HG02798 (cell line): ENCODE data around the gene PLPPR1.
"Not testable (repeated sequence)": the region's sequence is repeated elsewhere in the genome, so short reads cannot be mapped to it uniquely, and the experiment has no call there.

Source experiments
- ATAC-seq: cut with Tn5 transposase; IDR thresholded peaks from one replicate; pipeline ENCODE4 v1.9.1; 2021; ENCODE audit warnings: mild to moderate bottlenecking; ENCODE audit not compliant: unreplicated experiment, poor library complexity

PLPPR1 gene

DNA sequence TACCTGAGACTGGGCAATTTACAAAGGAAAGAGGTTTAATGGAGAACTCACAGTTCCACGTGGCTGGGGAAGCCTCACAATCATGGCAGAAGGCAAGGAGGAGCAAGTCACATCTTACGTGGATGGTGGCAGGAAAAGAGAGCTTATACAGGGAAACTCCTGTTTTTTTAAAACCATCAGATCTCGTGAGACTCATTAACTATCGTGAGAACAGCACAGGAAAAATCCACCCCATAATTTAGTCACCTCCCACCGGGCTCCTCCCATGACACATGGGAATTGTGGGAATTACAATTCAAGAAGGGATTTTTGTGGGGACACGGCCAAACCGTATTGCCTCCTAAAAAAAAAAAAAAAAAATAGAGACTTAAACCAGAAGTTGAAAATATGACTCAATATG lies 11.1 kb downstream of the PLPPR1 start:
- ATAC-seq: not testable (repeated sequence)

DNA sequence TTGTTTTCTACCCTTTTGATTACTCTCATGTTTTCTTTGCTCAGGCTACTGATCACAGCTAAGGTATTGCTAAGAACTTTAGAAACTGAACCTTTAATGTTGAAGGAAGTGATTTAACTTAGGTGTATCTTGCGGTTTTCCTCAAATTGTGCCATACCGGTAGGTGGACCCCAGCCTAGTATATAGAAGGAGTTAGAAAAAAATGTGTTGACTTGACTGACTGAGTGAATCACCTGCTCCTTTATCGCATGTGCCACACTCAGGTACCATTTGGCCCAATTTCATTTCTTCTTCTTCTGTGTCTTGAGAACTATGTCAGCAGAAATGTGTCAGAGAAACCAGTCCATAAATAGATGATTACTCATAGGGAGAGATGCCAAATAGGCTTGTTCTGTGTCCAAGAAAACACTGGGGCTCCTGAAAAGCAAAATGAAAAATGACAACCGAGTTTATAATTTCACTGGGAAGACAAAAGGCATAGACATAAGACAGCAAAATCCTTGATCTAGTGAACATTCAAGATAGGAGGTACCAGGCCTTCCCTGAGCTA lies 19.4 kb downstream of the PLPPR1 start:
- no peak for ATAC-seq

DNA sequence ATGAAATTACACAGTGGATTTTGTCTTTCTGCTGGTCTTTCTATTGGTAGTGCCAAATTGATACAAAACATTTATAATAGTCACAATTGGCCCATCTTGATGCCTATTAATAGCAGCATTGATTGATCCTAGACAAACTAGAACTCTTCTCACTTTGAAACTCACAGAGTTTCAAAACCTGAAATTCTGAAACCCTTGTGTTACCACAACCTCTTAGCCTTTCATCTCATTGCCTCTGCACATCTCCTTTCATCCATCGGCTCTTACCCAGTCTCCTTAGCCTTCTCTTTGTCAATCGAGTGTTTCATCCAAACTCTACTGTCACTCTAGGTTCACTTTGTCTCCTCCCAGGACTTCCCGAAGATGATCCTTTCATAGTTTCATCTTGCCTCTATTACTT lies 22.1 kb downstream of the PLPPR1 start:
- ATAC-seq: no peak

DNA sequence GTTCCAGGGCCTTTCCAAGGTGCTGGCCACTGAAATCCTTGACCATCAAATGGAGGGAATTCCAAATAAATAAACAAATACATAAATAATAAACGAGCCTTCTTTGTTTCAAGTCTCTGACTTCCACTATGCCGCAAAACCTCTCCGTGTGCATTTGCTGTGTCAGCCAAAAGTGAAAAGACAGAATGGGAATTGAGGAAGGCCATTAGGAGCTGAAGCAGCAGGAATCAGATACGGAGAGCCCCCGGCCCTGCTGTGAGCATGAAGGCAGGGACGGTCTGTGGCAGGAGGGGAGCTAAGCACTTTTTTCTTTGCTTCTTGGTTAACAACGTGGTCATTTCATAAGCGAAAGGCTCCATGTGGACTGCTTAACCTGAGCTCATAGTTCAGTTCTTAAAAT lies 26.1 kb downstream of the PLPPR1 start:
- no peak for ATAC-seq

DNA sequence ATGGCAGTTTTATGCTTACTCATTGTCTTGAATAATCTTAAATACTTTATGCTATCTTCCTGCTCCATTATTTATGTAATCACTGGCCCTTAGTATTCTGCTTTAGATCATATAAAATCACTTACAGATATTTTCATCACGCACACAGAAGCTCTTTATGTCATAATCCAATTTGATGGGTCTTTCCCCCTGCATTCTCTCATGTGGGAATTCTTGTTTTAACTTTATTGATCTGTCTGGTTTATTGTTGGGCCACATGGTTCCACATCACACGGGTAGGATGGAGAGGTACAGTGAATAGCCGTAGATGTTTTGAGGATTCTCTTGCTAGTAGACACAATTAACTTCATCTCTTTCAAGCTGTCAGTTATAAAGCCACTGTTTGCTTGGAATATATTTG lies 27.0 kb downstream of the PLPPR1 start:
- no peak for ATAC-seq

DNA sequence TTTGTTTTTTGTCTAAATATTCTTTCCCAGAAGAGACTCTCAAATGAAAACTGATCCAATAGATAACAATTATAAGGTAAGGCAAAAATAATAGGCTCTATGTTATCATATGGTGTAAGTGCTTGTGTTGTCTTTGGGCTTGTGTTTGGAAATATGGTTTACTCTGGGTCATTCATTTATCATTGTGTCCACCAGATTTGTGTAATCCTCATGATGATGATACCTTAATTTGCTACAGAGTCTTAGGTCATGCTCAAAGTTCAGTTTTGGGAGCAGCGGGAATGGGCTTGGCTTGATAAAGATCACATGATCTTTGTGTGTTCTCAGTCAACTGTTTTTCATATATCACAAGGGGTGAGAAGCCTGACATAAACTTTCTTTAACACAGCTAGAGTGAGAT lies 34.2 kb downstream of the PLPPR1 start:
- ATAC-seq: no peak

DNA sequence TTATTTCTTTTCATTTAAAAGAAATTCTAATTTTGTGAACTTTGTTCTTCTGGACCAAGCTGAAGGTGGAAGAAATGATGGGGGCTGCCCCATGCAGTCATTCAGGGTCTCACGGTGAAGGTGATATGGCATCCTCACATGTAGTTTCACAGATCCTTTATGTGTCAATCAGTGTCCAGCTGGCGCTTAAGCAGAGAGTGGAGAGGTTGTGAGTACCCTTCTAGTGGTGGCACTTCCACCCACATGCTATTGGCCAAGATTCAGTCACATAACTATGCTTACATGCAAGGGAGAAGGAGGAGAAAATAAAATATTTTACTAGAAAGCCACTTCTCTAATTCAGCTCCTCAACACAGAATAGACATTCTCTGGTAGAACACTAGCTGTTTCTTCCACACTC lies 34.7 kb downstream of the PLPPR1 start:
- no peak for ATAC-seq

DNA sequence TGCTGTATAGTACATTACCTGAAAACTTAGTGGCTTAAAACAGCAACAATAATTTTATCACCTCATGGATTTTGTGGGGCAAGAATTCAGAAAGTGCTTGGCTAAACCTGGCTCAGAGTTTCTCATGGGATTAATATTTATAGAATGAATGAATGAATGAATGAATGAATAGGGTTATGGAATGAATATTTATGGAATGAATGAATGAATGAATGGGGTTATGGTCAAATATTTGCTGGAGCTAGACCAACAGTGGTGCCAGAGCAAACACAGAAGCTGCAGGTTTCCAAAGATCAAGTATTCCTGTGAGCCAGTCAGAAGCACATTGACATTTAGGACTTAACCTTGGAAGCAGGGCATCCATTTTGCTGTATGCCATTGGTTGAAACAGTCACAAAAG lies 35.7 kb downstream of the PLPPR1 start:
- ATAC-seq: no peak

DNA sequence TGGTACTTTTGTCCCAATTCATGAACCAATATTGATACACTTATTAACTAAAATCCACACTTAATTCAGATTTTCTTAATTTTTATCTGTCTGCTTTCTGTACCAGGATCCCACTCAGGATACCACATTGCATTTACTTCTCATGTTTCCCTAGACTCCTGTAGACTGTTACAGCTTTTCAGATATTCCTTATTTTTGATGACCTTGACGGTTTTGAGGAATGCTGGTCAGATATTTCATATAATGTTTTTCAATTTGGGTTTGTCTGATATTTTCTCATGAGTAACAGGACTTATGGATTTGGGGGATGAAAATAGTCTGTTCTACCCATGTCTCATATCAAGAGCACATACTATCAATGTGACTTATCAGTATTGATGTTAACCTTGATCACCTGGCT lies 37.4 kb downstream of the PLPPR1 start:
- ATAC-seq: no peak

DNA sequence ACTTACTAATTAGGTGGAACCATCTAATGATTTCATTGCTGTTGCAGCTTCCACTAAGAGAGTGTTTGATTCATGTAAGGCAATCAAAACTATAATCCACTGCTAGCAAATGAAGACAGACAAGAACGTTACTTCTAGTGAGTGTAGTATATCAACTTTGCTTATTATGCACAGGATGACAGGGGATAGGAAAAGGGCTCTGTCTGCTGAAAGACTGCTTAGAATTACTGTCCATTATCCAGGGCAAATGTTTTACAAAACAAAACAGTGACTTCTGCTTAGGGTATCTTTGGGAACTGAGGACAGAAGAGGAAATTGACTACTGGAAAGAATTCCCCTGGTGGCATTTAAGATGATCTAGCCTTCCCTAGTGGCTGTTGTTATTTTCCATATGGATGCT lies 40.2 kb downstream of the PLPPR1 start:
- no peak for ATAC-seq

DNA sequence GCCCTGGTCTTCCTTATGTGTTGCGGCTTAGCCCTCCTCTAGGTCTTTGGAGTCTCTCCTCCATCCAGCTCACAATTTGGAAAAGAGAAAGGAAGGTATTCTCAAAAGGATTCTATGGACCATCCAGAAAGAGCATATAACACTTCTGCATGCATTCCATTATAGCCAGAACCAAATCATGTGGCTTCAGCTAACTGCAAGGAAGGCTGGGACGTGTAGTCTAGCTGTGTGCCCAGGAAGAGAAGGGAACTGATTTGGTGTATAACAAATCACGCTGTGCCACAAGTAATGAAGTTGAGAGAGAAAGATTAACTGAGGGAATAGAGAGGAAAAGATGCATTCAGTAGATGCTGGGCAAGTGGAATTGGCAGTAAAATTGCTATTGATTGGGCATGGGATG lies 43.7 kb downstream of the PLPPR1 start:
- no peak for ATAC-seq

DNA sequence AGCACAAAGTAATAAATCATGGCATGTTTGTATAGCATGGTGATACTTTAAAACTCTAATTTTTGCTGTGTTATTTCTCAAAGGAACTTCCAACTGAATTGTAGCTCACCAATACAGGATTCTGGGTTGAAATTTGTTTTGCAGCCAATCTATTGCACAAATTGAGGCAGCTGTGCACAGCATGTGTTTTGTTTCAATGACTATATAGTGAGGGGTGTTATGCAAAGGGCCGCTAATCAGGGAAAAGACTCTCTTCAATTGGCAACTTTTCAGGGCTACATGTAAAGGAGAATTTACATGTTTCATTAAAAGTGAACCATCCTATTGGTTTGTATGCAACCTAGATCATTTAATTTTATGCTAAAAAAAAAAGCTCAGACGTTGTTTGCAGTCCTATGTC lies 44.6 kb downstream of the PLPPR1 start:
- ATAC-seq: no peak

DNA sequence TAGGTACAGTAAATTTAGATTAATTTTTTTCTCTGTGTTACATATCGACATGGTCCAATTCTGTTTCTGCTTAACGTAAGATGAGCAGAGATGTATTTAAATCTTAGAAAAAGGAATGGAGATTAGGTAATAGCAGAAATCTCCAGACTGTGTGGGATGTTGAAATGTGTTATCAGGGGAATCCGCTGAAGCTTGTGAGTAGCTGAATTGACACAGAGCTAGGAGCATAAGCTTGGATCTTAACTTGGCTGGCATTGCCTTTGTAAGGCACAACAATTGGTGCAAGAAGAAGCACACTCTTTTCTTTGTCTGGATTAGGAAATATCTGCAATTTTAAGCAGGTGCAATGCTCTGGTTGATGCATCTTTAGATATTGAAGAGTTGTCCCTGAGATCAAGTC lies 53.1 kb downstream of the PLPPR1 start:
- ATAC-seq: no peak

DNA sequence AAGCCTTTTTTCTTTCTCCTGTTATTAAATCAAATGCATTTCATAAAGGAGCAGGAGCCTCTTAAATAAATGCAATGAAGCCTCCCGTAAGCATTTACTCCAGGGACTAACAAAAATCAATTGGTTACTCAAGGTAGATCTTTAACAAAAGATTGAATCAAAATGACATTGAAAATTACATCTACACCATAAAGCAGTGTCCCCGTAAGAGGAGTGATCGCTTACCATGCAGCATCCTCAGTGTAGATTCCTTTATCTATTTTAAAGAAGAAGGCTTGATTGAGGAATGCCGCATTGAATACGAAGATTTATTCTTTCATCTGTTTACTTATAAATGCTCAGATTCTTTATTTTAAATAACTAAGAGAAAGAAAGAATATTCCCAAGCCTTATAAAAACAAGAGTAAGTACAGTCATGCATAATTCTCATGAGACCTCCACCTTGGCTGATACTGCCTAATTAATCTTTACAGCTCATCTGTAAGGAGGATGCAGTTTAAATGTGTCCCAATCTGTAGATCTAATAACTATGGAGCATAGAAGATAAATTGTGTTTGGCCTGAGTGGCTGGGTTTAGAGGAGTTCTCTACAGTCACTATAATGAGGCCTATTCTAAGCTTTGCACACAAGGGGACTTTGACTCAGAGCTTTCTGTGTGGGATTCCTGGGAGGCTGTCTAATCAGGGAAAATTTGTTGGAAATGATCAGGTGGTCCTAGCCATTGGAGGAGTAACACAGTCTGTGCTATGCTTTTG lies 55.1 kb downstream of the PLPPR1 start:
- no peak for ATAC-seq

DNA sequence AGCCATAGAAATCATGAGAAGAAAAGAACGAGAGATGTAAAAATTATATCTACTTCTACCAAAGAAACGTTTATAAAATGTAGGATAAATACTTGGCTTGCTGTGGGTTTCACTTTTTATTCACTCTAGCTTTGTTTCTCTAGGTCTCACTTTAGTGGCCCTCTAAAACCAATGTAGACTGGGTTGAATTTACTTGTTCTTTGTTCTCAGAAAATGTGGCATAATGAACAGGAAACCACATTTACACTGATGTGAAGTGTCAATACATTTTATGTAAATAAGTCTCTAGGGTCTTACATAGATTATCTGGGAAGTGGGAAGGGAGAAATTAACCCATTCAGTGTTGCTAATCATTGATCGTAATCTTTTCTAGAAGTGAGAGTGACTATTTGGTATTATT lies 58.9 kb downstream of the PLPPR1 start:
- no peak for ATAC-seq

DNA sequence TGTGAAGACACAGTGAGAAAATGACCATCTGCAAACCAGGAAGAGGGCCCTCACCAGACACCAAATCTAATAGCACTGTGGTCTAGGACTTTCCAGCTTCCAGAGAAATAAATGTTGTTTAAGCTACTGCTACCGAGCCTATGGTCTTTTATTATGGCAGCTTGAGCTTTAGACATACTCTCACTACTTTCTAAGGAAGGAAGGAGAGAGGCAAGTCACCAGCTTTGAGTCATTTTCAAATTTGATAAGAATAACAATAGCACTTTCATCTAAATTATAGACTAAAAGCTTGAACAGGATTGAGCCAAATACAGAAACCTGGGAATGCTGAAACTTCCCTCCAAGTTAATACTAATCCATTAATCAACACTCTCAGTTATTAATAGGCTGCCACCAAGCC lies 64.4 kb downstream of the PLPPR1 start:
- no peak for ATAC-seq

DNA sequence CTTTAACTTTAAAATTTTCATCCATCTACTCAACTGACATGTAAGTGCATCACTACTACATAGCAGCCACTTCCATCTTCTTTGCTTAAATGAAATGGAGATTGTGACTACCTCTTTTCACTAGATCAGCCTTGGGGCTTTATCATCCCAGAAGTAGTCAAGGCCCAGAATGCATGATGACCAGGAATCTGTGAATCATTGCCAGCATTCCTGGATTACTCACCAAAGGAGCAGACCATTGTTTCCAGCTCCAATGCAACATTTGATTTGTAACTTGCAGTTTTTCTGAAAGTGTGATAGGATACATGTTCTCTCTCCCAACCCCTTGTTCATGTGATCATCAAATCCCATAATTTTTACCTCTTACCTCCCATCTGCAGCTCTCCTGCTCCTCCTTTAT lies 65.1 kb downstream of the PLPPR1 start:
- ATAC-seq: no peak

DNA sequence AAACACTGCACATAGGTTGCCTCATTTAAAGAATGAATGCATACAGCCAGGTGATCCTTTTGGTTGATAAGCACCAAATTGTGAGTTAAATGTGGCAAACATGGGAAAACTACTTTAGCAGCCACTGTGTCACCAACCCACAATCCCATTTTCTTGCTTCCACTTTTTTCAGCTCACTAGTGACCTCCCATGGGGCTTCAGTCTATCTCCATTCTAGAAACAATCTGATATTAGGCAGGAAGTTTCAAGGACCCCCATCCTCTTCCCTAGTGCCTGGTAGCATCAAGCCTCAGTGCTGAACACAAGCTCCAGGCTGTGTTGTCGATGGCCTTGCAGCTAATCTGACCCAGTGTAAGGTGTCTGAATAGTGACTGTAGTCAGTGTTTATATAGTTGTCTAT lies 66.2 kb downstream of the PLPPR1 start:
- no peak for ATAC-seq

DNA sequence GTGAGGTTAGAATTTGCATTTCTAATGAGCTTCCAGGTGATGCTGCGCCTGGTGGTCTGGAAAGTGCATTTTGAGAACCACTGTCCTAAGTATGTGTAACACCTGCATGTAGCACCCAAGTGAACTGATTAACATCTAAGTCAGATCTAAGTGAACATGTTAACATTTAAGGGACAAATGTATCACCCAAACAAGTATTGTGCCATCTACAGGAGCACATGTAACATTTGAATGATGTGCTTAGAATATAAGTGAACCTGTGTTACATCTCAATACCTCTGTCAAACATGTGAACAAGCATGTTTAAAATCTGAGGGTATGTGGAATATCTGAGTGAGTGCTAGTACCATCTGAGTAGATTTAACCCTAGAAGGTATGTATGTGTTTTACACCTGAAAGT lies 68.7 kb downstream of the PLPPR1 start:
- no peak for ATAC-seq

DNA sequence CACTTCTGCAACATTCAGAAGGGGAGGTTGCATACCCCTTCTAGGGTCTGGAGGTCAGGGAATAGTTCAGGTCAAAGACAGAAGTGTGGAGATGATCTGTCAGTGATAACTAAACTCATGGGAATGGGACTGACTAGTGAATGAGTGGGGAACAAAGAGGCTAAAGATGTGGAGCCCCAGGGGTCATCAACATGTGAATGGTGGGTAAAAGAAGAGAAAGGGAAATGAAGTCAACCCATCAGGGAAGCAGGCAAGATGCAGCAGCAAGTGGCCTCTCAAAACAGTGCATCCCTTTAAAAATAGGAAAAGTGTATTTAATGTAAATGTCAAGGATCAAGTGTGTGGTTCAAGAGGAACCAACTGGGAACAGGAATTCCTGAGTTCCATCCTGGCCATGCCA lies 69.9 kb downstream of the PLPPR1 start:
- no peak for ATAC-seq

DNA sequence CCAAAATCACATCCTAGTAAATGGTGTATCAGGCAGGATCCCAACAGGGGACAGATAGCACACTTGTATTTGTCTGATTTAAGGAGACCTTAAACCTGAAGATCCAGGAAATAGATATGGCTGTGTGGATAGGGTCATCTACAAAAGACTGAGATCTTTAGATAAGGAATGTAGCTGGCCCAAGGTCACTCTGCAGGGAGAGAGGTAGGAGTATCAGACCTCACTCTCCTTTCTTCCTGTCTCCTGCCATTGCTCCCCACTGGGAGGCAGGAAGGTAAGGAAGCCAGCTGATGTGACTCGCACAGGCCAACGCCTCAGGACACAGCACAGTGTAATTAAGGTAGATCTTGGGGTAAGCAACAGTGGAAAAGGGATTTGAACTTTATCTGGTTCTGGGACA lies 85.8 kb downstream of the PLPPR1 start:
- no peak for ATAC-seq

DNA sequence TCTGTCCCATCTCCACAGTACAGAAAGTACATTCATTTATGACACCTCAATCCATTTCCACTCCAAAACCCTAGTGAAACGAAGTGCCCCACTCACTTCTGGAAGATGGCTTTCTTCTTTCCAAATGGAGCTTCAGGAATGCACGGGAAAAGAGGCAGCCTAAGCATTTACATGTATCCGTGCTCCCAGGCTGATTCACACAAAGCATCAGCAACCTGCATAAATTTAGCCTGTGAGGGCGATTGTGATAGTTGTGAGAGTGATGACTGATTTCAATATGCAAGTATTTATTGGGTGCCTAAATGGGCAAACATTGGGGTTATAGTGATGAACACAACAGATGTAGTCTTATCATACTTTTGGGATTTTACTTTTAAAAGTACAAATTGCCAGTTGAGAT lies 86.6 kb downstream of the PLPPR1 start:
- no peak for ATAC-seq

DNA sequence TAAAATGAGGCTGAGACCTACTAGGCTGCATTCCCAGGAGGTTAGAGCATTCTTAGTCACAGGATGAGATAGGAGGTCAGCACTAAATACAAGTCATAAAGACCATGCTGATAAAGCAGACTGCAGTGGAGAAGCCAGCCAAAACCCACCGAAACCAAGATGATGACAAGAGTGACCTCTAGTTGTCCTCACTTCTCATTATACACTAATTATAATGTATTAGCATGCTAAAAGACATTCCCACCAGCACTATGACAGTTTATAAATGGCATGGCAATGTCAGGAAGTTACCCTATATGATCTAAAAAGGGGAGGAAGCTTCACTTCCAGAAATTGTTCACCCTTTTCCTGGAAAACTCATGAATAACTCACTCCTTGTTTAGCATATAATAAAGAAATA lies 88.6 kb downstream of the PLPPR1 start:
- ATAC-seq: no peak
